OCI-LY1 (cell line): ENCODE results near the gene SLC7A8.

ENCODE experiments used
- CTCF ChIP-seq: fragments of 200-600 bp; sonication (generic), shearing (Covaris generic); IDR thresholded peaks from 2 replicates; pipeline ENCODE4 v1.5.1; 2017; ENCODE audit warnings: mild to moderate bottlenecking, antibody characterized with exemption, low read length, moderate library complexity, mixed read lengths
- EZH2 ChIP-seq: fragments of 200-600 bp; sonication (generic), shearing (Covaris generic); IDR thresholded peaks from 2 replicates; pipeline ENCODE4 v1.8.0; 2017; ENCODE audit warnings: borderline replicate concordance, mixed run types, mild to moderate bottlenecking, antibody characterized with exemption, low read length, moderate library complexity, mixed read lengths

- no peak for TF ChIP-seq CTCF
- no peak for TF ChIP-seq EZH2
Measured at GRCh38 chr14:23158779-23159178, 24.7 kb downstream of the SLC7A8 start.
